ENCODE data around the gene CAV2.

CAV2 gene

DNA sequence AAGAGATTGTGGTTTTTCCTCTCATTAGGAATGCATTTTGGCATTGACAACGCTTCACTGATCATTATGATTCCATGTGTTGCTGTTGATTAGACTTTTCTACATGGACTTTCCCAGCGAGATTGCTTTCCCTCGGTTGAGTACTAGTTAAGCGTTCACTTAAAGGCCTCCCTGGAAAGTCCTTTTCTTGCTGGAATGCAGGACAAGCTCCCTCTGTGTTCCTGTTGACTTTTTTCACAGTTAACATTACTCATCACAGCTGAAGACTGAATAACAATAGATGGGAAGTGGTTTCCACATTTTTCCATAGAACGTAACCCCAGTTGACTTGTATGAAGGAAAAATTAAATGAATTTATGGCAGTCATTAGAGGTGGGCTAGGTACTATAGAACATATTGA lies 22.7 kb downstream of the CAV2 start:
- DNase-seq (ENCODE audit: insufficient read length, low spot score) (no peak), FAIRE-seq (no peak)

DNA sequence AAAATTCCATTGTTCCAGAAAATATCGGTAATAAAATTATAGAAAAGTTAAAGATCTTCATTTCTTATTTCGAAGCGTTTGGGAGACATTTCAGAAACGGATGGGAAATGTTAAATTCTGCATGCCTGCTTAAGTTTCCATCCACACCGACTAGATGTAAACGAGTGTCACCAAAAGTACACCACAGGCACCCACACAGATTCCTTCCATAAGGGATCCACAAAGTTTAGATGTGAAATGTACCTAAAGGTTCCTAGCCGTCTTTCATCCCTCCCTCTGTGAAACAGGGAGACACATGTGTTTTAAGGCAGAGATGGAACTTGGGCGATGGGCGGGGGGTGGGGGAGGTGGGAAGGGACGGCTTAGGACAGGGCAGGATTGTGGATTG lies 24.7 kb downstream of the CAV2 start:
- DNase-seq (ENCODE audit: insufficient read length, low spot score) (no peak), FAIRE-seq (no peak)

DNA sequence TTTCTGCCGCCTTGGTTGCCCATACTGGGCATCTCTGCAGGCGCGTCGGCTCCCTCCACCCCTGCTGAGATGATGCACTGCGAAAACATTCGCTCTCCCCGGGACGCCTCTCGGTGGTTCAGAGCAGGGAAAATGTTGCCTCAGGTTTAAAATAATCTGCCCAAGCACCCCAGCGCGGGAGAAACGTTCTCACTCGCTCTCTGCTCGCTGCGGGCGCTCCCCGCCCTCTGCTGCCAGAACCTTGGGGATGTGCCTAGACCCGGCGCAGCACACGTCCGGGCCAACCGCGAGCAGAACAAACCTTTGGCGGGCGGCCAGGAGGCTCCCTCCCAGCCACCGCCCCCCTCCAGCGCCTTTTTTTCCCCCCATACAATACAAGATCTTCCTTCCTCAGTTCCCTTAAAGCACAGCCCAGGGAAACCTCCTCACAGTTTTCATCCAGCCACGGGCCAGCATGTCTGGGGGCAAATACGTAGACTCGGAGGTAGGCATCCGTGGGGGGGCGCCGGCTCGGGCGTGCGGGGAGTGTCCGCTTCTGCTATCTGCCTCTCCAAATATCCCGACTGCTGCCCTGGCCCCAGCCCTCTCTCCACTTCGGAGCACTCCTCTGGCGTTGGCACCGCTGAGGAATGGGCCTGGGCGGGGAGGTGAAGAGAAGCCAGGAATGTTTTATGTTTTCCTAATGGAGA lies 25.2 kb downstream of the CAV2 start, which contains the start of gene CAV1:
Gene CAV1, plus strand, starts transcription at position 428 of the 689 bp plus-strand sequence. Its CDS starts 27 bp downstream, at position 455.
- no peak for DNase-seq (ENCODE audit: insufficient read length, low spot score)
- no peak for FAIRE-seq

DNA sequence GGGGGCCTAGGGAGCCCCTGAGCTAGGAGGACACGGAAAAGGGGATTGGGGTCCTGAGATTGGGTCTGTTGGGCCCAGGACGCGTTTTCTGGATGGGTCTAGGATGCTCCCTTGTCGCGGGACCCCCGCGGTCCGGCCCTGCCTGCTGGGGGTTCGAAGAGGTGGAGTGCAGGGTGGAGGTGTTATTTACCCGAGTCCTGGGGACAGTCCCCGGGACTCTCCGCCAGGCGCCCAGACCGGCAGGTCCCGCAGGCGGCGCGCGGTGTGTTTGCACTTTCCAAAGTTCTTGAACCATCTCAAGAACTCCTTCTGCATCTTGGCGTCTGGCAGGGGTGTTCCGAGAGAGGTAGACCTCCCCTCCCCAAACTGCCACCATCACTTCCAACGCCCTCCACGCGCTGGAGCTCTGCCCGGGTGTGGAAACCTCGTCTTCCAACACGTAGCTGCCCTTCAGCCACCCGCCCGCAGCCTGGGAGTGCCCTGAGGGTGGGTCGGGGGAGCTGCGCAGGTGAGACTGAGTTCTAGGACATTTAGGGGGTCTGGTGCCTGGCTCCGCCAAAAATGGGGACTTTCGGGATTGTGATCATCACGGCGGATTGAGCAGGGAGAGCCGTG lies 25.9 kb downstream of the CAV2 start:
- FAIRE-seq (no peak), DNase-seq (ENCODE audit: insufficient read length, low spot score) (peak; percentile 43)

DNA sequence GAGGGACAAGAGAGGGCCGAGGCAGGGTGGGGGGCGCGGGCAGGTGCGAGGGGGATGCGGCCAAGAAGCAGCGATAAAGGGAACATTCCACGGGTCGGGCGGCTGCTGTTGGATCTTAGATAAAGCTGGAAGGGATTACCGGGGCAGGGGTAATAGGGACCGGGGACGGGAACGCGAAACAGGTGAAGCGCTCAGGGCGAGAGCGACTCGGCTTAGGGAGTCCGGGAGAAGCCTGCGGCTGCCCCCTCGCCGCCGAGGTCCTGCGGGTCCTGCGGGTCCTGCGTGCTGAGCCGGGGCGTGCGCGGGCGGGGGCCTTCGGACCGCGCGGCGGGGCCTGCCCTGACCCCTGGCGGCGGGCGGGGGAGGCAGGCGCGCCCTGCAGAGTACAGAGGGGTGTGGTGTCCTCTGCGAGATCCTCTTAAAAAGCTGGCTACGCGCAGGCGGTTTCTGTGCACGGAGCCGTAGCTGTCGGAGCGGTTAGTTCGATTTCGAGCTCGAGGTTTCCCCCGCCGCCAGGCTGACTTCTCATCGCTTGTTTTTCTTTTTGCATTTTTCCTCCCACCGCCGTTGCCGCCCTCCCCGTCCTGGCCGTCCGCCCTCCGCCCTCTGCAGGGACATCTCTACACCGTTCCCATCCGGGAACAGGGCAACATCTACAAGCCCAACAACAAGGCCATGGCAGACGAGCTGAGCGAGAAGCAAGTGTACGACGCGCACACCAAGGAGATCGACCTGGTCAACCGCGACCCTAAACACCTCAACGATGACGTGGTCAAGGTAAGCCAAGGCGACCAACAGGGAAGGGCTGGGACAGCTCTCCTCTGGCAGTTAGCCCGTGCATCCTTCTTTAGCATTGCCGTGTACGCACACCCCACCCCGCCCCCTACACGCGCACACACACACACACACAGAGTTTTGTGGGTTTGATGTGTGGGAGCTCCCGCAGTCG lies 26.6 kb downstream of the CAV2 start:
- DNase-seq (ENCODE audit: insufficient read length, low spot score) (peak; percentile 74), FAIRE-seq (no peak)

DNA sequence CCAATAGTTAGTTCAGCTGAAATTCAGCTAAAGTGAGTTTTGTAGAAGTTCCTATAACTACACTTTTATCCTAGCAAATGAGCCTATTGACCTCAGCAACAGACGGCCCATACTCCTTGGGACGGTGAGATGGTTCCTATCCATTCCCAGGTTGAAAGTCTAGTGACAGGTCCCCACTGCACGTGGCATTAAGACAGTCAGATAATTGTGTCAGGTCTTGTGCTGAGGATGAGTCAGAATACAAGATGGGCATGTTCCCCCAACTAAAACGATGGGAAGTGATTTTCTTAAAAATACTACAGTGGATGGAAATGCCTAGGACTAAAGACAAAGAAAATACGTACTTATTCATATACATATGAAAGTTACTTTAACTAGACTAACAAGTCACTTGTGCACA lies 27.4 kb downstream of the CAV2 start:
- DNase-seq (ENCODE audit: insufficient read length, low spot score) (no peak), FAIRE-seq (no peak)

DNA sequence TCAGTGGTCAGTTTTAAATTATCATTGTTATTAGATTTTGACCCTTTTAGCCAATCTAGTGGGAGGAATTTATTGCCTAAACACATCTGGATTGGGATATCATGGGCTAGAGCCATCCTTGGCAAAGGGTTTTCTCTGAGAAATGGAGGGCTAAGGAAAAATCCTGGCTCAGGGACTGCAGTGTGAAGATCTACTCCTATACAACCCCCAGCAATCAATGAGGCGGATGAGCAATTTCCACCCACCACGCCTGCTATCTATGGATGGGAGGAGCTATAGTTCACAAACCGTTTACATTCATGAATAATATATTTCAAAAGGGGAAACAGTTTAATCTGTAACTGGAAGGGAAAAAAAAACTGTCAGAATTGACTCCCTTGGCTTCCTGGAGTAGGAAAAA lies 28.0 kb downstream of the CAV2 start:
- FAIRE-seq (no peak), DNase-seq (ENCODE audit: insufficient read length, low spot score) (no peak)

DNA sequence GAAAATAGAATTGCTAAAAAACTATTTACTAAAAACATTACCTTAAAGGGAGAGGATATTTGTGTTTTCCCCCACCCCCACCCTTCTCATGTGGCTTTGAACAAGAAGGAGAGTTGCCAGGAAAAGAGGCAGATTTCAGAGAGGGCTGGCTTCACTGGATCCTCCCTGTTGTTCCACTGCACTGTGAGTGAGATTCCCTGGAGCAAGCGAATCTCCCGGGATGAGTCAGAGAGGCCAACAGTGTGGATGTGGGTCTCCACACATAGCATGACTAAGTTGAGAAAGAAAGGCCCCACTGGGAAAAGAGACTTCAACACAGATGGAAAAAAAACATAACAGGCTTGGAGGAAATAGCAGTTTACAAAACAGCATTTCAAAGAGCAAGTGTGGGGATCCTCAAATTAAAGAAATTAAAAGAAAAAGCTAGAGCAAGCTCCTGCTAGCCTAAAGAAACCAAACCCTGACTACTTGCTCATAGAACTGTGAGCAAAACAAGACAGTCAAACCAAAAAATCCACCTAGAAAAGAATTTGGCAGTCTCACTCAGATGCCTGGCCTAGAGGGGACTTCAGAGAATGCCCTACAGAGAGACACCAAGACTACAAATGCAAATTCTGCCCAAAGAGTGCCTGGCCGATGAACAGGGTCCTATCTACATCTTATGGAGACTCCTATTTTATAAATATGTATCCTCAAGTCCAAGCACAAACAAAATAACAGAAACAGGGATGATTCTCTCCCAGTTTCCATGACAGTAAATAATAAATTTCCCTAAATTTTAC lies 28.7 kb downstream of the CAV2 start:
- DNase-seq (ENCODE audit: insufficient read length, low spot score): no peak
- FAIRE-seq: no peak

DNA sequence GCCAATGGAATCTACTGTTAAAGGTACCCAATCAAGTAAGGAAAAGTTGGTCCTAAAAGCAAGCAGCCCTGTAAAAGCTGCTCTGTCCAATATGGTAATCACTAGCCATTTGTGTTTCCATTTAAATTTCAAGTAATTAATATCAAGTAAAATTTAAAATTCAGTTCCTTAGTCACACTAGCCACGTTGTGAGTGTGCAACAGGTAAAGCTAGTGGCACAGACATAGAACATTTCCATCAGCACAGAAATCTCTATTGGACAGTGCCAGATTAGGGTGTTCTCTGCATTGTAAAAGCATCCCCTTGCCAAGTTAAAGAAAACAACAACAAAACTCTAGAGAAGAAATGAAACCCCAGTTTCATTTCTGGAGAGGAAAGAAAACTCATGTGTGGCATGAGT lies 29.7 kb downstream of the CAV2 start:
- FAIRE-seq: no peak
- DNase-seq (ENCODE audit: insufficient read length, low spot score): no peak

DNA sequence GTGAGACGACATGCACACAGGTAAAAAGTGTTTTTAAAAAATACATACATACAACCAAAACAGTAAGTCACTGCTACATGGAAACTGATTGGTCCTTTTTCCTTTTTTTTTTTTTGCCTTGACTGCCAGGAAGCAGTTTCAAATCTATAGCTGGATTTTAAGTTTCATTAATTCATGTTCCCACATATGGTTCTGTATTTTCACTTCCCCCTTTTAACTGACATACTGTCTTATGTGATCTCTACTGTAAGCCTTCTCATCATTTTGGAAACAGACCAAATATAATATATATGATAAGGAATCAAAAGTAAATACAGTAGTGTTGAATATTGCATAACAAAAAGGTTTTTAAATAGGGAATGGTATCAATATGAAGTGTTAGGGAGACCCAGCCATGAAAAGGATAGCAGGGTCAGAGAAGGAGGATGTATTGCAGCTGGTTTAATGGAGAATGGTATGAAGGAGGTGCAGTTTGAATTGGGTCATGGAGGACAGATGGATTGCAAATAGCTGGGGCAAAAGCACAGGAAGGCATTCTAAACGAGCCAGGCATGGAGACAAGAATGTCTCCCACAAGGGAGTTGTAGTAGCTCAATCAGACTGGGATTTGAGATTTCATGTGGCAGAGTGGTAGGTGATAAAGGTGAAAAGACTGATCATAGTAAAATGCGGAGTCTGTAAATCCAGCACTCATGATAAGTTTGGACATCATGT lies 30.7 kb downstream of the CAV2 start:
- no peak for FAIRE-seq

DNA sequence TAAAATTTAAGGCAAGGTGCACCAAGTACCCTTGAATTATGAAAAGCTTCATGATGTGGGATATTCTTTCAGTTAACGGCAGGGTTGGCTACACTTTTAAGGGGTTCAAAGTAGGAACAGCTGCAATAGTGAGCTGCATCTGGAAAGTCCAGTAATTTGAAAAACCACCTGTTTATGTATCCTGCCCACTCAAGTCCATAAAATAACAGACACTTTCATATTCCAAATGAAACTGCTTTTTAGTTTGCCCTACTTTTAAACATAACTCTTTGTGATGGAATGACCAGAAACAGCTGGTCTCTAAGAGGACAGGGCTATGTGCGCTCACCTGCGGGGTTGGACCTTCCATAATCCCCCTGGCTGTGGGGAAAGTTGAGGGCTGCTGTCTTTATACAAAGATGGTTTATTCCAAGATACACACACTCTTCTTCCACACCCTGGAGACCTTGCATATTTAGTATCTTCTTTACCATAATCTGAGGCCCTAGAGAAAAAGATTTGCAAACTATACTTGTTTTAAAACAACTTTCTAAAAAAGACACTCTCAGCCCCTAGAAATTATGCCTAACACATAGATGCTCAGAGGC lies 32.7 kb downstream of the CAV2 start:
- no peak for FAIRE-seq
- DNase-seq (ENCODE audit: insufficient read length, low spot score): no peak

More for the DNA sequence above, 30.7 kb downstream of the CAV2 start:
- no peak for DNase-seq (ENCODE audit: insufficient read length, low spot score)

DNA sequence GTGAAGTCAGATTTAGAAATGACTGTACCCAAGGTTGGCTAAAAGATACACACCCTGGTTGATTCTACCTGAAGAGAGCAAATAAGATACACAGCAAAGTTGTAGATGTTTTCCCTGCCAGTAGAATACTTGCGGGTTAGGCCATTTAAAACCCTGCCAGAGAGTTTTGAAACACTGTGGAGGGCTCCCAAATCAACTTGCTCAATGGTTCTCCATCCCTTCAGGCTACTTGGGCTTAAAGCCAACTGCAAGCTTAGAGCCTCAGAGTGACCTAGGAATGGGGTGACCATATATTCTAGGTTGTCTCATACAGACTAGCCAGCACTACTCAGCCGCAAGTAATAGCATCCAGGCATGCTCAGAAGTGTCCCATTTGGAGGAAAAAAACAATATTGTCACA lies 35.3 kb downstream of the CAV2 start:
- no peak for DNase-seq (ENCODE audit: insufficient read length, low spot score)
- FAIRE-seq: no peak

DNA sequence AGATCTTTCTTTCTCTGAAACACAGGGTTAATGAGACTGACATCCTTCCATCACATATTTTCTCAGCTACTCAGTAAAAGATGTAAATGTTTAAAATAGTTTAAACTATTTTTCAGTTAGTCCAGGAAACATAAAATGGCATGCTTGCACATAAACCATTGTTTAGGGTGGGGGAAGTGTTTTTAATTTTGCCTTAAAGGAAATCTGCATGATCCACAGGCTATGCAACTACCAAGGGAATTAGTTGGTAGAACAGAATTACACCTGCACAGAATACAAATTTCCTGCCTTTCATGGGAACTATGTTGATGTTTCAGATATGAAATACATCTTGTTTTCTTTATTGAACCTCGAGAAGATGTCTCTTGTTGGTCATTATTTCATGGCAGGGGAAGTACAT lies 35.9 kb downstream of the CAV2 start:
- no peak for FAIRE-seq
- no peak for DNase-seq (ENCODE audit: insufficient read length, low spot score)

DNA sequence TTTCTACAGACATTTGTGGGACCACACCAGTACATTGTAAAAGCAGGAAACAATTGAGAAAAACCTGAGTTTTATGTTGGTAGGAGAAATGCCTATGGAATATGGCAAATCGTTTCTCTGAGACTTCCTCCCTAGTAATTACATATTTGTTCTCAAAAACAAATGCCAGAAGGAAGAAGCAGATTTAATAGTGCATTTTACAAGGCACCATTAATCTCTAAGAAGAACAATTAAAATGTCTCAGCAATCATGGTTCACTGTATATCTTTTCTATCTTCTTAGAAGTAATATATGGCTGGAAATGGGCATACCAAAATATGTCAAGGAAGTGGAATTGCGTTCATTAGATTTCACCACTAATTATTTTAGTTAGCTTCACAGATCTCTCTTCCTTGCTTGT lies 38.6 kb downstream of the CAV2 start:
- FAIRE-seq (no peak), DNase-seq (ENCODE audit: insufficient read length, low spot score) (no peak)

DNA sequence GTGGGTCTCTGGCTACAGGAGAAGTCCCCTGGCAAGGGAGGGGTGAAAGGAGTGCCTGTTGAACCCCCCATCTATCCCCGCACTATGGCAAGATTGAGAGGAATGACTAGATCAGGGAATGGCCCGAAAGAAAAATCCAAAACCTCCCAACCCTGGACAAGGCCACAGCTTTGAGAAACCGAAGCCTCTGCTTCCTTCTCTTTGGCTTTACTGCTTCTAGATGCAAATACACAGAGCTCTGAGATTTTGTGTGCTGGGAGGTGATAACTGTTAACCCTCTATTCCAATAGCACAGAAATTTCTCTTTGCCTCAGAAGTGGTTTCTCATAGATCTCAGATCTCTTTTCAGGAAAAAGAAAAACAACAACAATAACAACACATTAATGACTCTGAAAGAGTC lies 40.3 kb downstream of the CAV2 start:
- no peak for FAIRE-seq

DNA sequence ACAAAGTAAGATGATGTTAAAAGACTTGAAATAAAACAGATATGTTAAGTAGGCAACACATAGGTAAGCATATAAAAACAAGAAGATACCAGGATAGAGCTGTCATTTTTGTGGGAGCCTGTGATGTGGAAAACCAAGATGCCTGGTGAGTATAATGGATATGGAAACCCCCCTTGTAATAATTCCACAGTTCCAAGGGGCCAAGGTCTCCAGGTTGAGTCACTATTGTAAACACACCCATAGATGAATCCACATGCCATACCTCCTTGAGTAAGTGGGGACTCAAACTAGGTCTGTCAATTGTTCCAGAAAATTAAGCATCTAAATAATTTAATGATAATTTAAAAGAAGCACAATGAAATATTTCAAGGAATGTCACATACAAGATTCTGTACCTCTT lies 41.2 kb downstream of the CAV2 start:
- FAIRE-seq: no peak
- DNase-seq (ENCODE audit: insufficient read length, low spot score): no peak

More for the DNA sequence above, 40.3 kb downstream of the CAV2 start:
- no peak for DNase-seq (ENCODE audit: insufficient read length, low spot score)

DNA sequence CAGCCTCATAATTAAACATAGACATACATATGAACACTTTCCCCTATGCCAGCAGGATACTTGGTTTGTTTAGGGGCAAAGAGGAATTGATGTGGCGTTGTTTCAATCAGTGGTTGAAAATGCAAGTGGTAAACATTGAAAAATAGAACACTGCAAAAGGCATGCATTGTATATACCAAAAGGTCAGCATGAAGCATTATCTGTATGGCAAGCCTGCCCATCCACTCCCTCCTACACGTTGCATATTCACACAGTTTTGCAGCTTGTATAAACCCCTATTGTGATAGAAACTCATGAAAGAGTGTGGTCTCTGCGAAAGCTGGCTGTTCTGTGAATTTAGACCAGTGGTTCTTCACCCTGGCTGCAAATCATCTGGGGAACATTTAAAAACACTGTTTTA lies 42.4 kb downstream of the CAV2 start:
- DNase-seq (ENCODE audit: insufficient read length, low spot score) (no peak), FAIRE-seq (no peak)

DNA sequence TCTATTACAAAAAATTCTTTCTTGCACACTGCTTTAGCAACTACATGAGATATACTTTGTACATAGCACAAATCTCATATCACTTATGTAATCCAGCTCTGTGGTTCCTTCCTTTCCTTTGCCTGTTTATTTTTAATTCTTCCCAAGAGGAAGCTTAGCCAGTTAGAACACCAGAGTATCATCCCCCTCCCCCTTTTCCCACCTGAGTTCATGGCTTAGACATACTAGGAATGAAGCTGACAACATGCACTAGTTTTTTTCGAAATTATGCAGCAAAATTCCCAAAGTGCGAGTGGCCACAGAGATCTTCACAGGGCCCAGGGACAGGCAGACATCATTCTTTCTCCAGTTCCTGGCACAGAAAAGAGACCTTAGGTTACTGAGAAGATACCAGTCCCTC lies 43.1 kb downstream of the CAV2 start:
- no peak for DNase-seq (ENCODE audit: insufficient read length, low spot score)
- no peak for FAIRE-seq

DNA sequence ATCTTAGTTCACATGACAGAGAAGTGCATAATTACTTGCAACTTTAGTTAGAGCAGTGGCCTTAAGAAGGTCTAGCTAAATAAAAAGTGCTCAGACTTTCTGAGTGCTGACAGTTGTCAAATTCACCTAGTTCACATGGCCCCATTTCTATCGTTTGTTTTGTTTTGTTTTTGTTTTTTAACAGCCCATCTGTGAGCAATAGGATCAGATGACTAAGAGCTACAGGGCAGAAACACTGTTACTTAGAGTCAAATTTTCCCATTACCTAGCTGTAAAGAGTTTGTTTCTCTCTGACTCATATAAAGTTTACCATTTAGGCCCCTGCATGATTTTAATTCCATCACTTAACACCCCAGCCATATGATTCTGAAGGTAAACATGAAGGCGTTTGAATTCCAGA lies 44.1 kb downstream of the CAV2 start:
- DNase-seq (ENCODE audit: insufficient read length, low spot score): no peak
- FAIRE-seq: no peak

DNA sequence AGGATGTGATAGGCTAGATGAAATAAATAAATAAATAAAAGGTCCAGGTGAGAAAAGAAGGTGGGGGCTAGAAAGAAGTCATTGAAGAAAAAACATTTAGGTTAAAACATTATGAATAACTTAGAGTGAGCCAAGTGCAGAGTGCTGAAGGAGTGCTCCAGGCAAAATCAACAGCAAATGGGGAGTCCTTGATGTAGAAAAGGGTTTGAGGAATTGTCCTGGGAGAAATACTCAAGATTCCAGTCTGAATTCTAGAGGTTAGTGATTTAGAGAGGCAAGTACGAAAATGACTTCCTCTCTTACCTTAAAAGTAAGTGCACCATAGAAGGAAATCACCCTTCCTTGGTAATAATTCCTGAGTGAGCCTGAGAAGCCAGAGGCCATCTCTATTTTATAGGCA lies 44.9 kb downstream of the CAV2 start:
- no peak for FAIRE-seq
- DNase-seq (ENCODE audit: insufficient read length, low spot score): no peak
